Body of pancreas (tissue), 4 donors: ENCODE data around the gene C20orf202. TPM values are rescaled to one million over a fixed set of nuclear protein-coding genes. Genes with fewer than 3 reads are reported as not detected.

Experiments used
- ATAC-seq: fragments of 150-250 bp; one replicate; pipeline ENCODE4 v1.9.1; 2016
- DNase-seq, 4 donors: peaks; one replicate each; pipeline ENCODE4 v3.0.0-alpha.2; 2019
- H3K27ac ChIP-seq, 4 donors: fragments of 200-600 bp; sonication (generic); 1 replicate in 3 of 4; 2 replicates in 1 of 4; pipeline versions ENCODE4 v1.5.1 to v1.6.1; 2016 to 2019; ENCODE audit warnings: mild to moderate bottlenecking in 1 of 4, mixed read lengths in 1 of 4, moderate library complexity in 1 of 4
- H3K27me3 ChIP-seq, 2 donors: fragments of 200-600 bp; sonication (generic); one replicate each; pipeline ENCODE4 v1.6.0; 2016; ENCODE audit warnings: mild to moderate bottlenecking in 1 of 2
- H3K36me3 ChIP-seq, 2 donors: fragments of 200-600 bp; sonication (generic); replicated peaks in 1 of 2; 2 replicates each; pipeline ENCODE4 v1.5.1; 2016; ENCODE audit warnings: low read depth in 2 of 2; ENCODE audit not compliant: insufficient read depth in 1 of 2
- H3K4me1 ChIP-seq: fragments of 200-600 bp; sonication (generic); one replicate; pipeline ENCODE4 v1.6.0; 2016
- H3K4me3 ChIP-seq, 2 donors: fragments of 200-600 bp; sonication (generic); 1 replicate in 1 of 2; 2 replicates in 1 of 2; pipeline ENCODE4 v1.5.1; 2016 to 2019
- H3K9me3 ChIP-seq, 3 donors: fragments of 200-600 bp; sonication (generic); 1 replicate in 2 of 3; 2 replicates in 1 of 3; pipeline ENCODE4 v1.5.1; 2016
- CTCF ChIP-seq, 7 experiments: fragments of 450-650 bp in 4 of 7; fragments of 200-600 bp in 3 of 7; sonication (generic) in 3 of 7; IDR thresholded peaks; one replicate each; pipeline ENCODE4 v1.5.1; 2016 to 2019; ENCODE audit warnings: antibody characterized with exemption in 7 of 7
- POLR2A ChIP-seq, 3 donors: fragments of 450-650 bp; IDR thresholded peaks; one replicate each; pipeline ENCODE4 v1.6.1; 2016; ENCODE audit warnings: antibody characterized with exemption in 3 of 3, mild to moderate bottlenecking in 2 of 3
- WGBS, 2 donors: methylation state at CpG; one replicate each; pipeline ENCODE4 v1.1.5; 2017; 5-methylcytosine and 5-hydroxymethylcytosine counted together
- intact Hi-C: fragments of 100-400 bp; cut with DNase I; formaldehyde crosslinking; loops from one replicate; pipeline ENCODE4 v1.15.1; 2023
- total RNA-seq, 2 donors: library from RNA; depleted of rRNA; stranded (reverse); fragments of >200 nt; gene quantifications; one replicate each; pipeline ENCODE4 v1.1.0, GENCODE V29; 2016

C20orf202 gene
- total RNA-seq, 2 donors from 2014 or later = not detected

GRCh38 chr20:1188347-1188746 is 14.9 kb upstream of the C20orf202 start:
- no peaks in the 10 kb centered on the region for H3K27me3 ChIP-seq
- intact Hi-C loops = no loop called here
- DNase-seq (no peak), ATAC-seq (no peak)
- H3K27ac ChIP-seq = no peak overlapping the region
- 80 to 88% methylated on average over 1 of the region's 1 CpG for WGBS, 2 donors
- TF ChIP-seq CTCF (IDR thresholded peaks at IDR 0.05) = no peak
- TF ChIP-seq POLR2A (IDR thresholded peaks at IDR 0.05) = no peak
- H3K36me3 ChIP-seq = no peaks in the 10 kb centered on the region
- no peaks in the 10 kb centered on the region for H3K9me3 ChIP-seq
- H3K4me3 ChIP-seq = no peak overlapping the region
- peaks cover 13% of the 10 kb centered on the region for H3K4me1 ChIP-seq

GRCh38 chr20:1189827-1190226 is 13.4 kb upstream of the C20orf202 start:
- Histone ChIP-seq H3K9me3 (no peaks in the 10 kb centered on the region), H3K4me1 (peaks cover 8% of the 10 kb centered on the region), H3K27ac (no peak overlapping the region), H3K36me3 (no peaks in the 10 kb centered on the region), H3K4me3 (no peak overlapping the region), H3K27me3 (no peaks in the 10 kb centered on the region)
- ATAC-seq = no peak
- DNase-seq = no peak
- intact Hi-C loops = no loop called here
- WGBS, 2 donors = 32 to 71% methylated on average over 1 of the region's 1 CpG
- no peak for TF ChIP-seq POLR2A (IDR thresholded peaks at IDR 0.05)
- TF ChIP-seq CTCF (IDR thresholded peaks at IDR 0.05) = no peak

- Histone ChIP-seq H3K27me3 (no peaks in the 10 kb centered on the region), H3K27ac (no peak overlapping the region), H3K4me1 (peaks cover 3% of the 10 kb centered on the region), H3K4me3 (no peak overlapping the region), H3K9me3 (no peaks in the 10 kb centered on the region), H3K36me3 (no peaks in the 10 kb centered on the region)
- no peak for DNase-seq
- WGBS, 2 donors = 73 to 84% methylated on average over 3 of the region's 3 CpGs
- ATAC-seq = no peak
- intact Hi-C loops = no loop called here
- TF ChIP-seq POLR2A (IDR thresholded peaks at IDR 0.05) (no peak), CTCF (IDR thresholded peaks at IDR 0.05) (no peak)
Observed at GRCh38 chr20:1190847-1191246, 12.4 kb upstream of the C20orf202 start.

DNA sequence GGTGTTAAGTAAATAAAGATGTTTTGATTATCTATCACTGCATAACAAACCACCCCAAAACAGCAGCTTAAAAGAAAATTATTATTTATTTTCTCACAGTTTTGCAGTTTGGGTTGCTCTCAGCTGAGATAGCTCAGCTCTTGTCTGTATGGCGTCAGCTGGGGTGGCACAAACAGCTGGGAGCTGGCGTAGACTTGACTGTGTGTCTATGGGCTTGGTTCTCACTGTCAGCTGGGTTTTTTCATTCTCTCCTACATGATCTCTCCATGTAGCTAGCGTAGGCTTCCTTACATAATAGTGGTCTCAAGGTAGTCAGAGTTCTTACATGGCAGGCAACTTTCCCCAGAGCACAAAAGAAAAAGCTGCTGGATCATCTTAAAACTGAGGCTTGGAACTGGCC is 12.0 kb upstream of the C20orf202 start:
- intact Hi-C loops = no loop called here
- ATAC-seq (no peak), DNase-seq (no peak)
- H3K27ac ChIP-seq = no peak overlapping the region
- no peaks in the 10 kb centered on the region for H3K4me1 ChIP-seq
- H3K9me3 ChIP-seq = no peaks in the 10 kb centered on the region
- H3K4me3 ChIP-seq = no peak overlapping the region
- TF ChIP-seq POLR2A (IDR thresholded peaks at IDR 0.05) (no peak), CTCF (IDR thresholded peaks at IDR 0.05) (no peak)
- H3K36me3 ChIP-seq = no peaks in the 10 kb centered on the region
- WGBS, 2 donors = 76 to 77% methylated on average over 3 of the region's 3 CpGs
- no peaks in the 10 kb centered on the region for H3K27me3 ChIP-seq

DNA sequence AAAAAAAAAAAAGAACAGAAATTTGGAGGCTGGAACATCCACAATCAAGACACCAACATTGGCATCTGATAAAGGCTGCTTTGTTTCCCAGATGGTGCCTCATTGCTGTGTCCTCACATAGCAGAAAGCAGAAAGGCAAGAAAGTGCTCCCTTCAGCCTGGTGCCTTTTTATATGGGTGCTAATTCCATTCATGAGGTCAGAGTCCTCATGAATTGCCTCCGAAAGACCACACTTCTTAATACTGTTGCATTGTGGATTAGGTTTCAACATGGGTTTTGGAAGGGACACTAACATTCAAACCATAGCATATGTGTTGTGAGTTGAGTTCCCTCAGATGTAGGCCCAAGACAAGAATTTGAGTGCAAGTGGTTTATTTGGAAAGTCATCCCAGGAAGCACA is 8.0 kb upstream of the C20orf202 start:
- DNase-seq (no peak), ATAC-seq (no peak)
- Histone ChIP-seq H3K4me3 (no peak overlapping the region), H3K36me3 (no peaks in the 10 kb centered on the region), H3K9me3 (no peaks in the 10 kb centered on the region), H3K27ac (no peak overlapping the region), H3K4me1 (no peaks in the 10 kb centered on the region), H3K27me3 (no peaks in the 10 kb centered on the region)
- WGBS, 2 donors = 67 to 79% methylated on average over 1 of the region's 1 CpG
- intact Hi-C loops = no loop called here
- TF ChIP-seq CTCF (IDR thresholded peaks at IDR 0.05) (no peak), POLR2A (IDR thresholded peaks at IDR 0.05) (no peak)
